Effector CD8-positive, alpha-beta T cell (primary cell): Measurements from ENCODE around the gene NOTCH2NLA.
"Not testable (repeated sequence)": the region's sequence is repeated elsewhere in the genome, so short reads cannot be mapped to it uniquely, and the experiment has no call there.

ENCODE experiments used
- DNase-seq: peaks from one replicate; lab custom pipeline; 2025; lab: John Stamatoyannopoulos, UW

NOTCH2NLA gene

DNA sequence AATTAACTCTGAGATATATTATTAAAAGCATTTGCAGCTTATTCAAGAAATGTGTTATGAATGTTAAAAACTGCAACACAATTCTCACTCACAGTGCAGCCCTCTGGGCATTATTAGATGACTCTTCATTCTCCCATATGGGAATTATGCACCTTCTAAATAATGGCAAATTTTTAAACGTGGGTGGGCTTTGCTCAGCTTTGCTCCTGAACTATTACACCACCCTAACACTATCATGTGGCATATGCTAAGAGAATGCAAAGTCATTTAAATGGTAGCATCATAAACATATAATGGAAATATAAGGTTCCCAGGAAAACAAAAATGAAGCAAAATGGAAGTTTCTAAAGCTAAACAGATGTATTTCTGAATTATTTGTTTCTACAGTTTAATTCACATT lies 61.5 kb downstream of the NOTCH2NLA start:
- not testable (repeated sequence) for DNase-seq

DNA sequence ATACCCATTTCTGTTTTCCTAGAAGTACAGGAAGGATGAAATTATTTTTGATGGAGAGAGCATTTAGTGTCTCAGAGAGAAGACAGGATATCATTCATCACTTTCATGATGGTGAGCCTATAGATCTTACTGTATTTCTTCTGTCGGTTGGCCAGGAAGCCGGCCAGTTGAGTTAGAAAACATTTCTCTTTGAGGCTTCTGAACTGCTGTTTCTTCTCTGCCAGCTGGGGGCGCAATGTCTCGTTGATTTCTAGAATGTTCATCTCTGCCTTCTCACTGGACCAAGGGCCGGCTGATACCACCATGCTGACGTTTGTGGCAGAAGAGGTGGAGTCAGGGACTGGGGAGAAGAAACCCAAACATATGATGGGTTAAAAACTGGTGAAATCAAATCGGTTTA lies 84.4 kb downstream of the NOTCH2NLA start, which contains the start of gene NBPF10:
TSS of gene NBPF10 (minus strand) at position 340 of the 400 bp plus-strand sequence. CDS start at position 305, 35 bp downstream.
- DNase-seq = not testable (repeated sequence)
